Upper lobe of left lung (tissue), 4 donors: ENCODE results near the gene CDHR3.

Experiments
- CTCF ChIP-seq, 6 experiments: fragments of 450-650 bp in 4 of 6; fragments of 200-600 bp in 2 of 6; sonication (generic) in 2 of 6; IDR thresholded peaks; one replicate each; pipeline ENCODE4 v1.5.1; 2016 to 2019; ENCODE audit warnings: antibody characterized with exemption in 6 of 6
- POLR2A ChIP-seq, 4 donors: fragments of 450-650 bp; IDR thresholded peaks; one replicate each; pipeline ENCODE4 v1.5.1; 2016 to 2017; ENCODE audit warnings: antibody characterized with exemption in 4 of 4, mild to moderate bottlenecking in 2 of 4
- POLR2AphosphoS5 ChIP-seq, 2 donors: sonication (generic); formaldehyde crosslinking; IDR thresholded peaks; one replicate each; pipeline ENCODE4 v1.5.1; 2017; ENCODE audit warnings: antibody characterized with exemption in 2 of 2

GRCh38 chr7:105954711-105955110 lies 8.4 kb upstream of the CDHR3 start:
- no peak for TF ChIP-seq POLR2A (IDR thresholded peaks at IDR 0.05)
- no peak for TF ChIP-seq CTCF (IDR thresholded peaks at IDR 0.05)
- no peak for TF ChIP-seq POLR2AphosphoS5 (IDR thresholded peaks at IDR 0.05)
